Right hindlimb (tissue), 1 donor: ENCODE data around the gene CLPTM1L.
"Not testable (repeated sequence)": the region's sequence is repeated elsewhere in the genome, so short reads cannot be mapped to it uniquely, and the experiment has no call there.

Source experiments
- DNase-seq: peaks from one replicate; pipeline ENCODE4 v3.0.0-alpha.2; 2018

The CLPTM1L gene

DNA sequence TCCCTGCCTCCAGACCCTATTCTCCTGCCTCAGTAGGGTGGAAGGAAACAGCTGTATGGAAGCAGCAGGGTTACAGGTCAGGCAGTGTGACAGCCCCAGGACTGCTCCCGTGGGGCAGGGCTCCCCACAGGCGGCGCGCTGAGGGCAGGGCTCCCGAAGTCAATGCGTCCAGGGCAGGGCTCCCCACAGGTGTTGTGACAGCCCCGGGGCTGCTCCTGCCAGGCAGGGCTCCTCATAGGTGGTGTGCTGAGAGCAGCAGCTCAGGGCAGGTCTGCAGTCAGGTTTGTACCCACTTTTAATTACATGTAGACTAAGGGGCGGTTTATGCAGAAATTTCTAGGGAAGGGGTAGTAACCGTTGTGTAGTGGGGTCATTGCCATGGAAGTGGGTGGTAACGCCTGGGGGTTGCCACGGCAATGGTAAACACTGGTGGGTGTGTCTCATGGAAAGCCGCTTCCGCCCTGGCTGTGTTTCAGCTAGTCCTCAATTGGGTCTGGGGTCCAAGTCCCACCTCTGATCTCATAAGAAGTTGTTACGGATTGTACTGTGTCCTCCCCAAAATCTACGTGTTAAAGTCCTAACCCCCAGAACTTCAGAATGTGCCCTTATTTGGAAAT is 33.4 kb downstream of the CLPTM1L start:
- no peak for DNase-seq

DNA sequence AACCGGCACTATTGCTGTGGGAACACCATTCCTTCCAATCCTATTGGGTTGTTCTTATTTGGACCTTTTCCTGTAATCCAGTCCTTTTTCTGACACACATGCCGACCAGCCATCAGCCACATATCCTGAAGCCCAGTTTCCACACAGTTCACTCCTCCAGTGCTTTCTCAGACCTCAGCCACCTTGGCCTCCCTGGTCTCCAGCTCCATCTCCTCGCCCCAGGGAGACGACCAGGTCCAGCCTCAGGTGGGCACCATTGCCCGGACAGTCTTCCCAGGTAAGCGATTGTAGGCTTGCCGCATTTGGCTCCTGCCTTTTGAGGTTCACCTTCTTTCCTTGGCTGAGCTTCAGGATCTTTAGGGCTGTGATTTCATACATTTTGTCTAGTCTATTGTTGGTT is 34.8 kb downstream of the CLPTM1L start:
- DNase-seq: no peak

GRCh38 chr5:1304033-1304432 is 40.9 kb downstream of the CLPTM1L start:
- DNase-seq: no peak

GRCh38 chr5:1302258-1302657 is 42.6 kb downstream of the CLPTM1L start:
- DNase-seq: no peak

DNA sequence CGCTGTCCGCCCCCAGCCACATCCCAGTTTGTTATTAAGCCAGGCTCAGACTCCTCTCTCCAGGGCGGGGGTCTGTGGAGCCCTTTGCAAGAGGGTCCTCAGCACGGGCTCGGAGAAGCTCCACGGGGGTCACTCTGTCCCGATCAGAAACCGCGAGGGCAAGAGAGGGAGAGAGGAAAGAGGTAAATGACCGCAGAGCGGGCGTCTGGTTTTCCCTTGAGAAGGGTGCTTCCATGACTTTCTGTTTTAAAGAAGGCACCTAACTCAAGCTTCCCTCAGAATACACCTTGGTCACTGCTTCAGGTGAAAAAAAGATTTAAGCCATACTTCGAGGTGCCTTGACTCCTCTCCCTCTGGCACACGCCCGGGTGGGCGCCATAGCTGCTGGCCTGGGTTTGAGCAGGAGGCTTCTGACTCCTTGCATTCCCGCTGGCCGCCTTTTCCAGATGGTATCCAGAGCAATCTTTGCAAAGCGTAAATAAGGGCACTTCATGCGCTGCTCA is 44.3 kb downstream of the CLPTM1L start:
- DNase-seq: no peak

- no peak for DNase-seq
These were observed 44.9 kb downstream of the CLPTM1L start for GRCh38 chr5:1299961-1300360.

DNA sequence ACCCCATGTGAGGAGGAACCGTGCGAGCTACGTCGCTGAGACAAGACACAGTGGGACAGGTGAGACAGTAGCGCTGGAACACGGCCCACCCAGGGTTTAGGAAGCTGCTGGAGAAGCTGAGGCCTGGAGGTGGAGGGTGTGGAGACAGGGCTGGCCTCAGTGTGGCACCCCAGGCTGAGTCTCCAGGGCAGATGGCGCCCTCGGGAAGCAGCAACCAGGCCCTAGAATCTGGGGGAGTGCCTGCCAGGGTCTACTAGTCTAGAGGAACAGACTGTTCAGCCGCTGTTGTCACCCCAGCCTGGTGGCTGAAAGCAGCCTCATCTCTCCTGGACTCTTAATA is 45.4 kb downstream of the CLPTM1L start:
- no peak for DNase-seq

- no peak for DNase-seq
These were observed 46.0 kb downstream of the CLPTM1L start for GRCh38 chr5:1298723-1299510.

GRCh38 chr5:1298067-1298551 is 46.8 kb downstream of the CLPTM1L start:
- no peak for DNase-seq

GRCh38 chr5:1297243-1297642 is 47.7 kb downstream of the CLPTM1L start:
- DNase-seq: no peak

DNA sequence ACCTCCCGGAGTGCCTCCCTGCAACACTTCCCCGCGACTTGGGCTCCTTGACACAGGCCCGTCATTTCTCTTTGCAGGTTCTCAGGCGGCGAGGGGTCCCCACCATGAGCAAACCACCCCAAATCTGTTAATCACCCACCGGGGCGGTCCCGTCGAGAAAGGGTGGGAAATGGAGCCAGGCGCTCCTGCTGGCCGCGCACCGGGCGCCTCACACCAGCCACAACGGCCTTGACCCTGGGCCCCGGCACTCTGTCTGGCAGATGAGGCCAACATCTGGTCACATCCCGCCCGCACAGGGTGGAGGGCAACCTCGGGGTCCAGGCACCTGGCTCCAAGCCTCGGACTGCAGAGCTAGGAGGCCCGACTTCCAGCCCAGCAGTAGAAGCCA is 49.3 kb downstream of the CLPTM1L start:
- no peak for DNase-seq

- DNase-seq: no peak
These were observed 49.9 kb downstream of the CLPTM1L start, which contains the start of gene TERT for GRCh38 chr5:1294835-1295649. Gene TERT (minus strand): TSS chr5:1295068. CDS start chr5:1294989, 79 bp downstream.

GRCh38 chr5:1294206-1294834 is 50.6 kb downstream of the CLPTM1L start:
- DNase-seq: no peak

DNA sequence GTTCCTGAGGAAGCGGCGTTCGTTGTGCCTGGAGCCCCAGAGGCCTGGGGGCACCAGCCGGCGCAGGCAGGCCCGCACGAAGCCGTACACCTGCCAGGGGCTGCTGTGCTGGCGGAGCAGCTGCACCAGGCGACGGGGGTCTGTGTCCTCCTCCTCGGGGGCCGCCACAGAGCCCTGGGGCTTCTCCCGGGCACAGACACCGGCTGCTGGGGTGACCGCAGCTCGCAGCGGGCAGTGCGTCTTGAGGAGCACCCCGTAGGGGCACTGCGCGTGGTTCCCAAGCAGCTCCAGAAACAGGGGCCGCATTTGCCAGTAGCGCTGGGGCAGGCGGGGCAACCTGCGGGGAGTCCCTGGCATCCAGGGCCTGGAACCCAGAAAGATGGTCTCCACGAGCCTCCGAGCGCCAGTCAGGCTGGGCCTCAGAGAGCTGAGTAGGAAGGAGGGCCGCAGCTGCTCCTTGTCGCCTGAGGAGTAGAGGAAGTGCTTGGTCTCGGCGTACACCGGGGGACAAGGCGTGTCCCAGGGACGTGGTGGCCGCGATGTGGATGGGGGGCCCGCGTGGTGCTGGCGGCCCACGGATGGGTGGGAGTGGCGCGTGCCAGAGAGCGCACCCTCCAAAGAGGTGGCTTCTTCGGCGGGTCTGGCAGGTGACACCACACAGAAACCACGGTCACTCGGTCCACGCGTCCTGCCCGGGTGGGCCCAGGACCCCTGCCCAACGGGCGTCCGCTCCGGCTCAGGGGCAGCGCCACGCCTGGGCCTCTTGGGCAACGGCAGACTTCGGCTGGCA is 51.3 kb downstream of the CLPTM1L start:
- no peak for DNase-seq

DNA sequence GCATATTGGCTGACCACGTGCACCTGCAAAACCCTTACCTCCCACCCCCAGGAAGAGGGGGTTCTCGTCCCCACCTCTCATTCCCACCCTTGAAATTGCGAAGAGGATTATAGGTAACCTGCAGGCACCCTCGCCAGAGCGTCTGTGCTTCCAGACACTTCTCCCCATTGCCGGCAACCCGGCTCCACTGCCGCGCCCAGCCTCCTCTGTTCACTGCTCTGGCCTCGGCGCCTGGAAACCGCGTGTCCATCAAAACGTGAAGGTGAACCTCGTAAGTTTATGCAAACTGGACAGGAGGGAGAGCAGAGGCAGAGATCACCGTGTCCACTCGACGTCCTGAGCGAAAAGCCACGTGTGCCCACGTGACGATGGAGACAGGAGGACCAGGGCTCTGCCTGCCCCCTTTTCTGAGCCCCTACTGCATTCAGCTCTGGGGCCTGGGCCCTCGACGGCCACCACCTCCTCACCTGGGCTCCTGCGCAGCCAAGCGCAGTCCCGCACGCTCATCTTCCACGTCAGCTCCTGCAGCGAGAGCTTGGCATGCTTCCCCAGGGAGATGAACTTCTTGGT is 52.0 kb downstream of the CLPTM1L start:
- no peak for DNase-seq

DNA sequence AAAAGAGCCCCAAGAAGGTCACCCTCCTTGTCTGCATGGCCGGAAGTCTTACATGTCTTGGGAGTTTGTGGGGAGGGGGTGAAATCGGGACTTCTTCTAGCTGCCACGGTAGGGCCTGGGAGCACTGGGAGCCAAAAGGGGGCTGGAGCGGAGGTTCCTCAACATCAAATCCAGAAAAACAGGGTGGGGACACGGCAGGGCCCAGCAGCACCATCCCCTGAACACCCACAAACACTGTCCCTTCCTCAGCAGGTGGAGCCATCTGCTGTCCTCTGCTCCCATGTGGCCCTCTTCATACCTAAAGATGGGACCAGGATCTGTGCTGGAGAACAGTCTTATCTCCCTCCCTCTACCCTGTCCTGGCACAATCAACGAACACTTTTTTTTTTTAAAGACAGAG is 52.8 kb downstream of the CLPTM1L start:
- no peak for DNase-seq

DNA sequence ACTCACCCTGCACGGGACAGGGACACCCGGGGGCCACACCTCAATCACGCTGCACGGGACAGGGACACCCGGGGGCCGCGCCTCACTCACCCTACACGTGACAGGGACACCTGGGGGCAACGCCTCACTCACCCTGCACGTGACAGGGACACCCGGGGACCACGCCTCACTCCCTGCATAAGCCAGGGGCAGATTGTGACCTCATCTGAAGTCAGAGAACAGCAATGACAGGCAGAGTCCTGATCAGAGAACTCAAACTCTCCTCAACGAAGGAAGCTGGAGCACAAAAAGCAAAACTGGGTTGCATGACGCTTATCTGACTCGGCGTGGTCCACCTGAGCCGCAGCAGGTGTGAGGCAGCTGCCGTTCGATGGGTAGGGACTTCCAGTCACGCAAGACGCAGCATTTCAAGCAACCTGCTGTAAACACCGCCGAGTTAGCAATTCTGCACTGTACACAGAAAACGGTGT is 53.3 kb downstream of the CLPTM1L start:
- no peak for DNase-seq

- DNase-seq: not testable (repeated sequence)
These were observed 53.9 kb downstream of the CLPTM1L start for GRCh38 chr5:1290956-1291355.

DNA sequence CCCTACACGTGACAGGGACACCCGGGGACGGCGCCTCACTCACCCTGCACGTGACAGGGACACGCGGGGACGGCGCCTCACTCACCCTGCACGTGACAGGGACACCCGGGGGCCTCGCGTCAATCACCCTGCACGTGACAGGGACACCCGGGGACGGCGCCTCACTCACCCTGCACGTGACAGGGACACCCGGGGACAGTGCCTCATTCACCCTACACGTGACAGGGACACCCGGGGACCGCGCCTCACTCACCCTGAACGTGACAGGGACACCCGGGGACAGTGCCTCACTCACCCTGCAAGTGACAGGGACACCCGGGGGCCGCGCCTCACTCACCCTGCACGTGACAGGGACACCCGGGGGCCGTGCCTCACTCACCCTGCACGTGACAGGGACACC is 55.3 kb downstream of the CLPTM1L start:
- DNase-seq: not testable (repeated sequence)

GRCh38 chr5:1288439-1289335 is 56.2 kb downstream of the CLPTM1L start:
- no peak for DNase-seq
